B cell (primary cell): ENCODE results near the gene SAMD10. TPM values are rescaled to one million over a fixed set of nuclear protein-coding genes. Genes with fewer than 3 reads are reported as not detected.
A peak's percentile ranks its signal among the peaks of the same experiment; 100 is the strongest.

Source experiments
- ATAC-seq: fragments of 200-7000 bp; cut with Tn5 transposase; one replicate; pipeline ENCODE4 v1.10.0; 2021; ENCODE audit warnings: low read depth, mild to moderate bottlenecking, moderate number of reproducible peaks, moderate library complexity
- CTCF ChIA-PET: fragments of 350-600 bp; sonication (Branson Sonifier 250); formaldehyde crosslinking; loops from one replicate; lab custom pipeline; 2021; ENCODE audit warnings: antibody characterized with exemption, inconsistent platforms; lab: Charles Lee
- POLR2A ChIA-PET: fragments of 350-600 bp; sonication (Branson Sonifier 250); formaldehyde crosslinking; loops from one replicate; lab custom pipeline; 2021; ENCODE audit warnings: antibody characterized with exemption; lab: Charles Lee
- DNase-seq: peaks from one replicate; pipeline ENCODE4 v3.0.0; 2013
- H2AFZ ChIP-seq: 2 replicates; pipeline ENCODE4 v1.6.1; 2012; ENCODE audit warnings: mild to moderate bottlenecking, low read depth, low read length; ENCODE audit not compliant: insufficient read depth, poor library complexity, severe bottlenecking
- H3K27ac ChIP-seq, 2 donors: 1 replicate in 1 of 2; 2 replicates in 1 of 2; pipeline ENCODE4 v1.5.1; 2012 to 2013; ENCODE audit warnings: low read length in 2 of 2, mild to moderate bottlenecking in 2 of 2, moderate library complexity in 1 of 2
- H3K27me3 ChIP-seq, 4 experiments: fragments of 200-600 bp in 1 of 4; sonication (generic) in 1 of 4; replicated peaks in 1 of 4; 1 replicate in 2 of 4; 2 replicates in 2 of 4; pipeline versions ENCODE4 v1.6.1 to v1.7.0; 2013 to 2016; ENCODE audit warnings: low read length in 3 of 4, mild to moderate bottlenecking in 2 of 4, mixed read lengths in 1 of 4, moderate library complexity in 1 of 4; ENCODE audit not compliant: insufficient read depth in 4 of 4, control insufficient read depth in 3 of 4; ENCODE audit errors: control extremely low read depth in 1 of 4
- H3K36me3 ChIP-seq, 2 experiments: replicated peaks in 1 of 2; 1 replicate in 1 of 2; 2 replicates in 1 of 2; pipeline versions ENCODE4 v1.6.1 to v1.7.1; 2013; ENCODE audit warnings: low read length in 1 of 2; ENCODE audit not compliant: insufficient read depth in 2 of 2, control insufficient read depth in 1 of 2; ENCODE audit errors: control extremely low read depth in 1 of 2, extremely low read depth in 1 of 2
- H3K4me1 ChIP-seq, 2 donors: fragments of 200-600 bp in 1 of 2; sonication (generic) in 1 of 2; 1 replicate in 1 of 2; 2 replicates in 1 of 2; pipeline versions ENCODE4 v1.5.1 to v1.6.1; 2013 to 2017; ENCODE audit warnings: low read length in 2 of 2; ENCODE audit not compliant: control insufficient read depth in 2 of 2, insufficient read depth in 2 of 2
- H3K4me2 ChIP-seq: replicated peaks from 2 replicates; pipeline ENCODE3; 2012; ENCODE audit warnings: mild to moderate bottlenecking, low read depth, low read length; ENCODE audit not compliant: poor library complexity, severe bottlenecking
- H3K4me3 ChIP-seq, 5 experiments: fragments of 200-600 bp in 1 of 5; sonication (generic) in 1 of 5; 1 replicate in 3 of 5; 2 replicates in 2 of 5; pipeline versions ENCODE4 v1.5.1 to v1.7.0; 2011 to 2016; ENCODE audit warnings: low read length in 4 of 5, mild to moderate bottlenecking in 4 of 5, low read depth in 2 of 5, control low read depth in 1 of 5, moderate library complexity in 1 of 5; ENCODE audit not compliant: insufficient read depth in 1 of 5; ENCODE audit errors: control extremely low read depth in 1 of 5, extremely low read depth in 1 of 5
- H3K79me2 ChIP-seq: fragments of 200-600 bp; sonication (generic); one replicate; pipeline ENCODE4 v1.6.0; 2016; ENCODE audit warnings: low read length; ENCODE audit not compliant: control insufficient read depth, insufficient read depth
- H3K9ac ChIP-seq: fragments of 200-600 bp; sonication (generic); 2 replicates; pipeline ENCODE4 v1.6.1; 2017; ENCODE audit warnings: mild to moderate bottlenecking, low read length, moderate library complexity
- H3K9me3 ChIP-seq, 3 donors: one replicate each; pipeline versions ENCODE4 v1.6.1 to v1.7.1; 2013; ENCODE audit warnings: low read length in 2 of 3; ENCODE audit not compliant: control insufficient read depth in 2 of 3, insufficient read depth in 1 of 3; ENCODE audit errors: control extremely low read depth in 1 of 3
- H4K20me1 ChIP-seq: 2 replicates; pipeline ENCODE4 v1.6.0; 2012; ENCODE audit warnings: mild to moderate bottlenecking, low read length; ENCODE audit not compliant: insufficient read depth, control insufficient read depth, poor library complexity, severe bottlenecking
- H3K27ac Mint-ChIP-seq: one replicate; pipeline ENCODE4 v1.8.0; 2021; ENCODE audit warnings: mixed read lengths
- H3K27me3 Mint-ChIP-seq: one replicate; pipeline ENCODE4 v1.8.0; 2021; ENCODE audit warnings: mixed read lengths
- H3K4me1 Mint-ChIP-seq: one replicate; pipeline ENCODE4 v1.8.0; 2021; ENCODE audit warnings: mixed read lengths
- H3K4me3 Mint-ChIP-seq: one replicate; pipeline ENCODE4 v1.8.0; 2021; ENCODE audit warnings: mixed read lengths
- H3K9me3 Mint-ChIP-seq: one replicate; pipeline ENCODE4 v1.8.0; 2022; ENCODE audit warnings: mixed read lengths; ENCODE audit not compliant: insufficient read depth
- EZH2 ChIP-seq: IDR thresholded peaks from 2 replicates; pipeline ENCODE4 v1.6.1; 2012; ENCODE audit warnings: borderline replicate concordance, low read depth, mild to moderate bottlenecking, moderate library complexity, low read length; ENCODE audit not compliant: insufficient read depth, poor library complexity, severe bottlenecking
- WGBS: methylation state at CpG from one replicate; pipeline ENCODE4 v1.1.5; 2013; ENCODE audit warnings: missing lambda C conversion rate; ENCODE audit not compliant: insufficient coverage; 5-methylcytosine and 5-hydroxymethylcytosine counted together
- intact Hi-C: fragments of 100-400 bp; cut with micrococcal nuclease; formaldehyde crosslinking; loops from one replicate; pipeline ENCODE4 v1.10.0; 2022
- polyA plus RNA-seq: library from polyadenylated mRNA; depleted of rRNA; stranded (reverse); fragments of >200 nt; gene quantifications from 2 replicates; pipeline ENCODE4 v1.2.3, GENCODE V29; 2012
- total RNA-seq, 2 donors: library from RNA; stranded (reverse); fragments of 120-200 nt in 1 of 2; gene quantifications; 1 replicate in 1 of 2; 2 replicates in 1 of 2; pipeline versions ENCODE4 v1.2.3 to v1.2.4, GENCODE V29; 2013 to 2022
- TF ChIP-seq, protein P1 (sequence below): fragments of 200-600 bp; IDR thresholded peaks from one replicate; pipeline ENCODE4 v1.8.0; 2022; ENCODE audit warnings: antibody characterized with exemption, mild to moderate bottlenecking

The SAMD10 gene
- total and polyA plus RNA-seq, 2 donors (not counting 1 experiment from before 2014, with no cell fraction given), result 12.7 to 34.2 TPM

DNA sequence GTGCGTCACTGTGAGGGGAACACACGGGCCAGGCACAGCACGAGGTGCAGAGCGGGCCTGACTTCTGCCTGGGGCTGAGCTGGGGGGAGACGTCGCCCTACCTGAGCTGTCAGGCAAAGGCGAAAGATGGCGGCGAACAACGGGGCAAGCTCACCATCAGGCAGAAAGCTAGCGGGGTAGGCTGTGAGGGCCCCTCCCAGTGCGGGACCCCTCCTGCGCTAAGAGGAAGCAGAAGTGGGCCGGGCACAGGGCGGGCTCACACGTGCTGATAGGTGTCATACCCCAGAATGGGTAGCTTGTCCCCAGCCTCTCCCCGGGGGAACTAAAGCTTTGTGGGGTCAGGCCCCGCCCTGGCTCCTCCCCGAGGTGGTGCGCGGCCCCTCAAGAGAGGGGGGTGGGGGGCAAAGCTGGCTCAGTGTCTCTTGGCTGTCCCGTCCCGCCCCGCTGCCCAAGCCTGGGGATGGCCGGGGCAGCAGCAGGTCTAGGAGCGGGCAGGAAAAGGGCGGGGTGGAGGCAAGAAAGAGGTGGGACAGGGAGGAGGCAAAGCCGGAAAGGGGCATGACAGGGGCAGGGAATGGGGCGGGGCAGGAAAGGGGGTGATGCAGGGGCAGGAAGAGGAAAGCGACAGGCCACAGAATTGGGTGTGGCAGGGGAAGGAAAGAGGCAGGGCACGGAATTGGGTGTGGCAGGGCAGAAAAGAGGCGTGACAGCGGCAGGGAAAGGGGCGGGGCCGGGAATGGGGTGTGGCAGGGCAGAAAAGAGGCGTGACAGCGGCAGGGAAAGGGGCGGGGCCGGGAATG, 38.0 kb downstream of the SAMD10 start:
- intact Hi-C loops, result no loop called here
- peaks cover 0 to 65% of the 10 kb centered on the region in 2 experiments for H3K36me3 ChIP-seq
- H3K27ac Mint-ChIP-seq, result peak overlapping the region; percentile 79
- H2AFZ ChIP-seq, result no peak overlapping the region
- TF ChIP-seq, protein P1, sequence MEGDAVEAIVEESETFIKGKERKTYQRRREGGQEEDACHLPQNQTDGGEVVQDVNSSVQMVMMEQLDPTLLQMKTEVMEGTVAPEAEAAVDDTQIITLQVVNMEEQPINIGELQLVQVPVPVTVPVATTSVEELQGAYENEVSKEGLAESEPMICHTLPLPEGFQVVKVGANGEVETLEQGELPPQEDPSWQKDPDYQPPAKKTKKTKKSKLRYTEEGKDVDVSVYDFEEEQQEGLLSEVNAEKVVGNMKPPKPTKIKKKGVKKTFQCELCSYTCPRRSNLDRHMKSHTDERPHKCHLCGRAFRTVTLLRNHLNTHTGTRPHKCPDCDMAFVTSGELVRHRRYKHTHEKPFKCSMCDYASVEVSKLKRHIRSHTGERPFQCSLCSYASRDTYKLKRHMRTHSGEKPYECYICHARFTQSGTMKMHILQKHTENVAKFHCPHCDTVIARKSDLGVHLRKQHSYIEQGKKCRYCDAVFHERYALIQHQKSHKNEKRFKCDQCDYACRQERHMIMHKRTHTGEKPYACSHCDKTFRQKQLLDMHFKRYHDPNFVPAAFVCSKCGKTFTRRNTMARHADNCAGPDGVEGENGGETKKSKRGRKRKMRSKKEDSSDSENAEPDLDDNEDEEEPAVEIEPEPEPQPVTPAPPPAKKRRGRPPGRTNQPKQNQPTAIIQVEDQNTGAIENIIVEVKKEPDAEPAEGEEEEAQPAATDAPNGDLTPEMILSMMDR, result no peak
- no peaks in the 10 kb centered on the region for H3K27me3 ChIP-seq
- H3K4me1 ChIP-seq, result peaks cover 9 to 15% of the 10 kb centered on the region in 2 donors
- peaks cover 17% of the 10 kb centered on the region for H3K4me1 Mint-ChIP-seq
- H3K9me3 Mint-ChIP-seq, result no peaks in the 10 kb centered on the region
- H3K9ac ChIP-seq, result no peak overlapping the region
- peak; percentile 70 for ATAC-seq
- peak overlapping the region in 1 of 5 experiments; percentile 1 for H3K4me3 ChIP-seq
- ChIA-PET CTCF (no interaction called here), POLR2A (interaction anchor here (0.6 to 1.1 kb wide), 2 partner anchors 14 to 399 kb away, joined by 3 read pairs; no protein-coding TSS in a partner anchor)
- DNase-seq, result peak; percentile 71
- H3K27me3 Mint-ChIP-seq, result no peaks in the 10 kb centered on the region
- 77% methylated on average over 26 of the region's 39 CpGs for WGBS
- peaks cover 86% of the 10 kb centered on the region for H4K20me1 ChIP-seq
- peak overlapping the region; percentile 13 for H3K4me3 Mint-ChIP-seq
- peaks cover 46% of the 10 kb centered on the region for H3K79me2 ChIP-seq
- H3K4me2 ChIP-seq, result peak overlapping the region; percentile 74
- H3K27ac ChIP-seq, result peak overlapping the region; percentile 41 to 65
- peaks cover 0 to 29% (median 0%) of the 10 kb centered on the region in 3 donors for H3K9me3 ChIP-seq

DNA sequence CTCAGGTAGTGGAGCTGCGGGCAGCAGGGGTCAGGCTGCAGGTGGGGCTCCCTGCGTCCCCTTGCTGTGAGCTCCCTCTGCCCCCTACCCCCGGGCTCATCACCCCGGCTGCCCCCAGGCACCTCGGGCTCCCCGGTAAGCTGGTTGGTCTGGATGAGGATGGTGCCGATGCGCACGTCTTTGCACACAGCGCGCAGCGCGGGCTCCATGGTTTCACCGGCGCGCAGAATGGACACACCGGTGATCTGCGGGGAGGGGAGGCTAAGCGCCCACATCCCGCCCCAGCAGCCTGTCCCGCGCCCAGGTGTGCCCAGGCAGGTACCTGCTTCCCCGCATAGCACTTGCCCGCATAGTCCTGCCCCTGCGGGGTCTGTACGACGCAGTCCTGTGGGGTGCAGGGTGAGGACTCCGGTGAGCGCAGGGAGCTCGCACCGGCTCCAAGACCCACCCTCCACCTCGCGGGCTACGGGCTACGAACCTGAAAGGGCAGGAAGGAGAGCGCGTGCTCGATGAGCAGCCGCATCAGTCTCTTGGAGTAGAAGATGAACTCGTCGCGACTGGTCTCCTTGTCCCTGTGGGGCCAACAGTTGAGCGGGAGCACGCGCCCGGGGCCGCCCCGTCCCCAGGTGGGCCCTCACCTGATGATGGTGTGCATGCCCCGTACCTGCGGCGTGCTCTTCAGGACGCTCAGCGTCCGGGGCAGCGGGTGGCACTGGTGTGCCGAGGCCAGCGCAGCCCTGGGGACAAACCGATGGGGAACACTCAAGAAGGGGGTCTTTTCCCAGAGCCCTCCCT, 38.8 kb downstream of the SAMD10 start:
- Mint-ChIP-seq H3K4me1 (peaks cover 17% of the 10 kb centered on the region), H3K9me3 (no peaks in the 10 kb centered on the region), H3K27ac (peak overlapping the region; percentile 68), H3K4me3 (peak overlapping the region; percentile 13), H3K27me3 (no peaks in the 10 kb centered on the region)
- peaks cover 0 to 29% (median 0%) of the 10 kb centered on the region in 3 donors for H3K9me3 ChIP-seq
- H3K4me2 ChIP-seq, result peak overlapping the region; percentile 74
- H4K20me1 ChIP-seq, result peaks cover 84% of the 10 kb centered on the region
- peaks cover 9 to 15% of the 10 kb centered on the region in 2 donors for H3K4me1 ChIP-seq
- intact Hi-C loops, result no loop called here
- no peaks in the 10 kb centered on the region for H3K27me3 ChIP-seq
- ATAC-seq (no peak), DNase-seq (no peak)
- ChIA-PET CTCF (no interaction called here), POLR2A (interaction anchor here (0.6 to 1.1 kb wide), 2 partner anchors 15 to 399 kb away, joined by 3 read pairs; no protein-coding TSS in a partner anchor)
- TF ChIP-seq, protein P1, result no peak
- TF ChIP-seq EZH2, result no peak
- 97% methylated on average over 55 of the region's 58 CpGs for WGBS
- no peak overlapping the region for H2AFZ ChIP-seq
- H3K27ac ChIP-seq, result no peak overlapping the region
- no peak overlapping the region for H3K4me3 ChIP-seq
- H3K9ac ChIP-seq, result no peak overlapping the region
- H3K79me2 ChIP-seq, result peaks cover 45% of the 10 kb centered on the region
- peaks cover 3 to 63% of the 10 kb centered on the region in 2 experiments for H3K36me3 ChIP-seq
